ENCODE measurements around the gene RFX8. TPM values are rescaled to one million over a fixed set of nuclear protein-coding genes. Genes with fewer than 3 reads are reported as not detected.

Gene RFX8
- polyA plus RNA-seq, 1 of the 3 experiments (the other 2 are of a cell fraction): 0.07 TPM

DNA sequence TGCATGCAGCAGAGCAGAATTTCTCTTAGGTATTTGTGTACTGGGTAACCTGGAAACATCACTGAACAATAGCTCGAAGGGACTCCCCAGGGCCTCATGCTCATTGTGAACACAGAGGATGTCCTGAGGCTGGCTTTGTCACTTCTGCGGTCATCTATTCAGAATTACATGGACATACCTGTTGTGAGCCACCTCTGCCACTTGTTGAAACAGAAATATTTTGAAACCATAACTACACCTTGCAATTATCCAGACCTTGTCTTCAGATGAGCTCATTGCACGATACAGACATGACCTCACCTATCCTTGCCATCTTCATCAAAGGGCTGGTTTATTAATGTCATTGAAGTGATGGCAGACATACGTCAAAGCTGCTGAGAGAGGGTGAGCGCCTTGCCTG lies 64.2 kb downstream of the RFX8 start:
- Histone ChIP-seq H3K4me3 (ENCODE audit: low read depth in 2 of 2, low read length in 1 of 2) (no peak overlapping the region), H3K27me3 (ENCODE audit: insufficient read depth) (no peaks in the 10 kb centered on the region), H3F3A (replicated peaks; ENCODE audit: insufficient read depth) (no peaks in the 10 kb centered on the region), H3K9ac (no peak overlapping the region), H3K9me2 (no peaks in the 10 kb centered on the region), H3K79me2 (ENCODE audit: insufficient read depth) (no peaks in the 10 kb centered on the region), H4K20me1 (ENCODE audit: insufficient read depth) (no peaks in the 10 kb centered on the region), H3K36me3 (replicated peaks in 1 of 2; ENCODE audit: control insufficient read depth in 1 of 2, insufficient read depth in 2 of 2, low read length in 1 of 2) (no peaks in the 10 kb centered on the region), H3K9me3 (no peaks in the 10 kb centered on the region), H3K4me2 (no peak overlapping the region), H2AFZ (ENCODE audit: low read depth) (no peak overlapping the region), H3K4me1 (ENCODE audit: control insufficient read depth in 1 of 2, insufficient read depth in 2 of 2, low read depth in 1 of 2, low read length in 1 of 2) (peaks cover 0 to 12% of the 10 kb centered on the region in 2 experiments; a peak in 1 of 4 replicates), H3K27ac (ENCODE audit: low read depth in 2 of 2, low read length in 1 of 2) (no peak overlapping the region)
- WGBS (ENCODE audit: low lambda C conversion rate): 85% methylated on average over 4 of the region's 5 CpGs
- CTCF ChIA-PET: interaction anchor here (0.6 to 1.8 kb wide), 2 partner anchors 8 to 46 kb away, joined by 3 to 8 read pairs; no protein-coding TSS in a partner anchor
- DNase-seq: no peak
- POLR2A ChIA-PET: no interaction called here
- no peak for TF ChIP-seq RCOR1 (IDR thresholded peaks at IDR 0.05; ENCODE audit: low read length)
- no peak for TF ChIP-seq JUND (IDR thresholded peaks at IDR 0.05)
- no peak for TF ChIP-seq MEF2A (IDR thresholded peaks at IDR 0.05; ENCODE audit: borderline replicate concordance, low read depth)
- no peak for TF ChIP-seq POLR2AphosphoS5 (IDR thresholded peaks at IDR 0.05; ENCODE audit: low read depth, low read length)
- TF ChIP-seq, protein P1, sequence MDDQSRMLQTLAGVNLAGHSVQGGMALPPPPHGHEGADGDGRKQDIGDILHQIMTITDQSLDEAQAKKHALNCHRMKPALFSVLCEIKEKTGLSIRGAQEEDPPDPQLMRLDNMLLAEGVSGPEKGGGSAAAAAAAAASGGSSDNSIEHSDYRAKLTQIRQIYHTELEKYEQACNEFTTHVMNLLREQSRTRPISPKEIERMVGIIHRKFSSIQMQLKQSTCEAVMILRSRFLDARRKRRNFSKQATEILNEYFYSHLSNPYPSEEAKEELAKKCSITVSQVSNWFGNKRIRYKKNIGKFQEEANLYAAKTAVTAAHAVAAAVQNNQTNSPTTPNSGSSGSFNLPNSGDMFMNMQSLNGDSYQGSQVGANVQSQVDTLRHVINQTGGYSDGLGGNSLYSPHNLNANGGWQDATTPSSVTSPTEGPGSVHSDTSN (IDR thresholded peaks at IDR 0.05): no peak
- TF ChIP-seq GABPA (IDR thresholded peaks at IDR 0.05; ENCODE audit: low read depth): no peak
- TF ChIP-seq, protein P2, sequence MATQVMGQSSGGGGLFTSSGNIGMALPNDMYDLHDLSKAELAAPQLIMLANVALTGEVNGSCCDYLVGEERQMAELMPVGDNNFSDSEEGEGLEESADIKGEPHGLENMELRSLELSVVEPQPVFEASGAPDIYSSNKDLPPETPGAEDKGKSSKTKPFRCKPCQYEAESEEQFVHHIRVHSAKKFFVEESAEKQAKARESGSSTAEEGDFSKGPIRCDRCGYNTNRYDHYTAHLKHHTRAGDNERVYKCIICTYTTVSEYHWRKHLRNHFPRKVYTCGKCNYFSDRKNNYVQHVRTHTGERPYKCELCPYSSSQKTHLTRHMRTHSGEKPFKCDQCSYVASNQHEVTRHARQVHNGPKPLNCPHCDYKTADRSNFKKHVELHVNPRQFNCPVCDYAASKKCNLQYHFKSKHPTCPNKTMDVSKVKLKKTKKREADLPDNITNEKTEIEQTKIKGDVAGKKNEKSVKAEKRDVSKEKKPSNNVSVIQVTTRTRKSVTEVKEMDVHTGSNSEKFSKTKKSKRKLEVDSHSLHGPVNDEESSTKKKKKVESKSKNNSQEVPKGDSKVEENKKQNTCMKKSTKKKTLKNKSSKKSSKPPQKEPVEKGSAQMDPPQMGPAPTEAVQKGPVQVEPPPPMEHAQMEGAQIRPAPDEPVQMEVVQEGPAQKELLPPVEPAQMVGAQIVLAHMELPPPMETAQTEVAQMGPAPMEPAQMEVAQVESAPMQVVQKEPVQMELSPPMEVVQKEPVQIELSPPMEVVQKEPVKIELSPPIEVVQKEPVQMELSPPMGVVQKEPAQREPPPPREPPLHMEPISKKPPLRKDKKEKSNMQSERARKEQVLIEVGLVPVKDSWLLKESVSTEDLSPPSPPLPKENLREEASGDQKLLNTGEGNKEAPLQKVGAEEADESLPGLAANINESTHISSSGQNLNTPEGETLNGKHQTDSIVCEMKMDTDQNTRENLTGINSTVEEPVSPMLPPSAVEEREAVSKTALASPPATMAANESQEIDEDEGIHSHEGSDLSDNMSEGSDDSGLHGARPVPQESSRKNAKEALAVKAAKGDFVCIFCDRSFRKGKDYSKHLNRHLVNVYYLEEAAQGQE (IDR thresholded peaks at IDR 0.05; ENCODE audit: low read depth, low read length): no peak
- no peak for TF ChIP-seq NRF1 (IDR thresholded peaks at IDR 0.05; ENCODE audit: low read depth, low read length)

DNA sequence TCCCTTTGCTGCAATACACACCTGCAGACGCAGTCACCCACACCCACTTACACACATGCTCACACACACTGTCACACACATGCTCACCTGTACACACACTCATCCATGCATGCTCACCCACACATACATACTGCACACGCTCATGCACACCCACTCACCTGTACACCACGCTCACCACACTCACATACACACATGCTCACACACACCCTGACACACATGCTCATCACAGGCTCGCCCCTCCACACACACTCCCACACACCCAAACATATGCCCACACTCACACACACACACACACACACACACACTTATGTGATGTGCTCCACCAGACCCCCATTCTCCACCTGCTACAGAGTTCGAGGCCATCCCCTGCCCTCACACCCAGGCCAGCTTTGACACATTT lies 64.8 kb downstream of the RFX8 start:
- no peaks in the 10 kb centered on the region for H3K27me3 ChIP-seq (ENCODE audit: insufficient read depth)
- no peak overlapping the region for H3K9ac ChIP-seq
- no peak overlapping the region for H3K4me3 ChIP-seq (ENCODE audit: low read depth in 2 of 2, low read length in 1 of 2)
- DNase-seq: no peak
- no peak overlapping the region for H3K27ac ChIP-seq (ENCODE audit: low read depth in 2 of 2, low read length in 1 of 2)
- H4K20me1 ChIP-seq (ENCODE audit: insufficient read depth): no peaks in the 10 kb centered on the region
- ChIA-PET POLR2A (no interaction called here), CTCF (interaction anchor here (0.6 to 1.8 kb wide), 2 partner anchors 9 to 47 kb away, joined by 3 to 8 read pairs; no protein-coding TSS in a partner anchor)
- H3K4me2 ChIP-seq: no peak overlapping the region
- H3K36me3 ChIP-seq (replicated peaks in 1 of 2; ENCODE audit: control insufficient read depth in 1 of 2, insufficient read depth in 2 of 2, low read length in 1 of 2): no peaks in the 10 kb centered on the region
- no peaks in the 10 kb centered on the region for H3K79me2 ChIP-seq (ENCODE audit: insufficient read depth)
- peaks cover 0 to 12% of the 10 kb centered on the region in 2 experiments; a peak in 1 of 4 replicates for H3K4me1 ChIP-seq (ENCODE audit: control insufficient read depth in 1 of 2, insufficient read depth in 2 of 2, low read depth in 1 of 2, low read length in 1 of 2)
- H3K9me3 ChIP-seq: no peaks in the 10 kb centered on the region
- no peaks in the 10 kb centered on the region for H3K9me2 ChIP-seq
- TF ChIP-seq RCOR1 (IDR thresholded peaks at IDR 0.05; ENCODE audit: low read length): no peak
- no peak for TF ChIP-seq YY1 (IDR thresholded peaks at IDR 0.05; ENCODE audit: low read depth)
- no peak for TF ChIP-seq EP300 (IDR thresholded peaks at IDR 0.05; ENCODE audit: borderline replicate concordance in 1 of 2, low read depth in 1 of 2, low read length in 1 of 2)
- TF ChIP-seq EZH2phosphoT487 (IDR thresholded peaks at IDR 0.05; ENCODE audit: borderline replicate concordance, low read depth): no peak
- no peak for TF ChIP-seq RAD21 (IDR thresholded peaks at IDR 0.05; ENCODE audit: low read length)
- TF ChIP-seq GABPA (IDR thresholded peaks at IDR 0.05; ENCODE audit: low read depth): no peak
- TF ChIP-seq FOXJ3 (CRISPR knock-in tag; IDR thresholded peaks at IDR 0.05): no peak
- no peak for TF ChIP-seq FOXM1 (IDR thresholded peaks at IDR 0.05; ENCODE audit: low read depth)
- TF ChIP-seq POLR2AphosphoS5 (IDR thresholded peaks at IDR 0.05; ENCODE audit: low read depth, low read length): no peak
- TF ChIP-seq, protein P1 (IDR thresholded peaks at IDR 0.05): no peak
- TF ChIP-seq GATA2 (CRISPR knock-in tag; IDR thresholded peaks at IDR 0.05): no peak
- no peak for TF ChIP-seq MXI1 (IDR thresholded peaks at IDR 0.05; ENCODE audit: low read depth, low read length)
- TF ChIP-seq, protein P3, sequence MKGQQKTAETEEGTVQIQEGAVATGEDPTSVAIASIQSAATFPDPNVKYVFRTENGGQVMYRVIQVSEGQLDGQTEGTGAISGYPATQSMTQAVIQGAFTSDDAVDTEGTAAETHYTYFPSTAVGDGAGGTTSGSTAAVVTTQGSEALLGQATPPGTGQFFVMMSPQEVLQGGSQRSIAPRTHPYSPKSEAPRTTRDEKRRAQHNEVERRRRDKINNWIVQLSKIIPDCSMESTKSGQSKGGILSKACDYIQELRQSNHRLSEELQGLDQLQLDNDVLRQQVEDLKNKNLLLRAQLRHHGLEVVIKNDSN (IDR thresholded peaks at IDR 0.05; ENCODE audit: borderline replicate concordance, low read depth): no peak
- no peaks in the 10 kb centered on the region for H3F3A ChIP-seq (replicated peaks; ENCODE audit: insufficient read depth)
- H2AFZ ChIP-seq (ENCODE audit: low read depth): no peak overlapping the region
- 84% methylated on average over 5 of the region's 5 CpGs for WGBS (ENCODE audit: low lambda C conversion rate)

Measured in SK-N-SH (cell line).